Calu3 (cell line): ENCODE measurements around the gene ACAP2. TPM values are rescaled to one million over a fixed set of nuclear protein-coding genes. Genes with fewer than 3 reads are reported as not detected.
A peak's percentile ranks its signal among the peaks of the same experiment; 100 is the strongest.

Experiments
- BruUV-seq: library from RNA; stranded (reverse); fragments of 400-500 nt; replicated peaks from 2 replicates; lab custom pipeline; 2021; lab: Mats Ljungman, UMichigan
- CTCF ChIA-PET: fragments of 300-600 bp; sonication (Branson Sonifier 250); formaldehyde crosslinking; loops from one replicate; lab custom pipeline; 2022; ENCODE audit warnings: antibody characterized with exemption; lab: Charles Lee
- DNase-seq: peaks from one replicate; pipeline ENCODE4 v3.0.0; 2022
- H3K27ac Mint-ChIP-seq: one replicate; pipeline ENCODE4 v1.8.0; 2022; ENCODE audit warnings: mixed read lengths; ENCODE audit not compliant: unreplicated experiment
- H3K27me3 Mint-ChIP-seq: one replicate; pipeline ENCODE4 v1.8.0; 2022; ENCODE audit warnings: mixed read lengths; ENCODE audit not compliant: unreplicated experiment
- H3K36me3 Mint-ChIP-seq: one replicate; pipeline ENCODE4 v1.8.0; 2022; ENCODE audit warnings: mild to moderate bottlenecking, moderate library complexity, mixed read lengths; ENCODE audit not compliant: insufficient read depth, unreplicated experiment
- H3K4me1 Mint-ChIP-seq: one replicate; pipeline ENCODE4 v1.8.0; 2022; ENCODE audit warnings: mild to moderate bottlenecking, low read depth, mixed read lengths; ENCODE audit not compliant: unreplicated experiment
- H3K4me3 Mint-ChIP-seq: one replicate; pipeline ENCODE4 v1.8.0; 2022; ENCODE audit warnings: mild to moderate bottlenecking, low read depth, moderate library complexity, mixed read lengths; ENCODE audit not compliant: unreplicated experiment
- H3K9me3 Mint-ChIP-seq: one replicate; pipeline ENCODE4 v1.8.0; 2022; ENCODE audit warnings: low read depth, mixed read lengths; ENCODE audit not compliant: unreplicated experiment
- intact Hi-C: fragments of 100-400 bp; cut with micrococcal nuclease; formaldehyde crosslinking; loops from one replicate; pipeline ENCODE4 v1.10.0; 2022; ENCODE audit not compliant: unreplicated experiment
- total RNA-seq: library from RNA; stranded (reverse); gene quantifications from 2 replicates; pipeline ENCODE4 v1.2.3, GENCODE V29; 2022
- TF ChIP-seq, protein P1 (sequence below): fragments of 200-600 bp; IDR thresholded peaks from one replicate; pipeline ENCODE4 v1.8.0; 2022; ENCODE audit warnings: antibody characterized with exemption; ENCODE audit not compliant: unreplicated experiment

Gene ACAP2
- total RNA-seq, 1 experiment from 2014 or later, result 74.0 TPM

DNA sequence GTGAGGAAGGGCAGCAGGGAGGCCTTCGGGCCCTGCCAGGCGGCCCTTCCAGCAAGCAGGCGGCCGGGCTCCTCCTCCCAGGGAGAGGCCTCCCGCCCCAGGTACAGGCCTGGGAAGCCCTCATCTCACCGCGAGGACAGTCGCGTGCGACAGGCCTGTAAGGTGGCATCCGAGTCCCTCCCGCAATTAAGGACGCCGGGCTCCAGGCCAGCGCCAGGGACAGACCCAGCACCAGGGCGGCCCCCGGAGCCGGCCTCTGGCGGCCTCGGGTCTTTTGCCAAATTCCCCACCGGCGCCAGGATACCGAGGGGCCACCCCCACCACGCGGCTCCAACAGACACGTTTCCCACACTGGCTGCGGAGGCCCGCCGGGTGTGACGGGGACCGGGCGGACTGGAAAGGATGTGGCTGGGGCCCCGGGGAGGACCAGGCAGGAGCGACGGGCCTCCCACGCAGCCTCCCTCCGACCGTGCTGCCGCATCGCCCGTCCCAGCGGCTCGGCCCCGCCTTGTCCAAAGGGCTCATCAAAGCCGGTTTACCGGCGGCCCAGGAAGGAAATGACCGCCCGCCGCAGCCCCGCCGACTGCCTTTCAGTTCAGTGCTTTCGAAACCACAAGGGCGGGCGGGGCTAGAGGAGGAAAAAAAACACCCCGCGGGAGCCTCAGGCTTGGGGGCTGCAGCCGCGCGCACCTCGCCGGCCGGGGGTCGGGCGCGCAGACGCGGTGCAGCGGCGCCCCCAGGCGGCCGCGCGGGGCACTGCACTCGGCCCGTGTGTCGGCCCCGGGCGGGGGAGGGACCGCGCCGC lies 183.1 kb downstream of the ACAP2 start:
- H3K36me3 Mint-ChIP-seq, result peaks cover 21% of the 10 kb centered on the region
- H3K9me3 Mint-ChIP-seq, result no peaks in the 10 kb centered on the region
- intact Hi-C loops, result loop anchor here (2.0 to 5.0 kb wide), 3 partner anchors 143 to 577 kb away; no protein-coding TSS in a partner anchor
- TF ChIP-seq, protein P1, sequence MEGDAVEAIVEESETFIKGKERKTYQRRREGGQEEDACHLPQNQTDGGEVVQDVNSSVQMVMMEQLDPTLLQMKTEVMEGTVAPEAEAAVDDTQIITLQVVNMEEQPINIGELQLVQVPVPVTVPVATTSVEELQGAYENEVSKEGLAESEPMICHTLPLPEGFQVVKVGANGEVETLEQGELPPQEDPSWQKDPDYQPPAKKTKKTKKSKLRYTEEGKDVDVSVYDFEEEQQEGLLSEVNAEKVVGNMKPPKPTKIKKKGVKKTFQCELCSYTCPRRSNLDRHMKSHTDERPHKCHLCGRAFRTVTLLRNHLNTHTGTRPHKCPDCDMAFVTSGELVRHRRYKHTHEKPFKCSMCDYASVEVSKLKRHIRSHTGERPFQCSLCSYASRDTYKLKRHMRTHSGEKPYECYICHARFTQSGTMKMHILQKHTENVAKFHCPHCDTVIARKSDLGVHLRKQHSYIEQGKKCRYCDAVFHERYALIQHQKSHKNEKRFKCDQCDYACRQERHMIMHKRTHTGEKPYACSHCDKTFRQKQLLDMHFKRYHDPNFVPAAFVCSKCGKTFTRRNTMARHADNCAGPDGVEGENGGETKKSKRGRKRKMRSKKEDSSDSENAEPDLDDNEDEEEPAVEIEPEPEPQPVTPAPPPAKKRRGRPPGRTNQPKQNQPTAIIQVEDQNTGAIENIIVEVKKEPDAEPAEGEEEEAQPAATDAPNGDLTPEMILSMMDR, result peak; percentile 96
- H3K27ac Mint-ChIP-seq, result no peak overlapping the region
- CTCF ChIA-PET, result interaction anchor here (0.5 to 1.6 kb wide), 3 partner anchors 12 to 577 kb away, joined by 3 to 9 read pairs (median 5); partner anchors contain the start of gene XXYLT1
- no peaks in the 10 kb centered on the region for H3K4me1 Mint-ChIP-seq
- H3K4me3 Mint-ChIP-seq, result peak overlapping the region; percentile 77
- H3K27me3 Mint-ChIP-seq, result no peaks in the 10 kb centered on the region
- BruUV-seq, result TSS peak; percentile 61
- DNase-seq, result peak; percentile 96

DNA sequence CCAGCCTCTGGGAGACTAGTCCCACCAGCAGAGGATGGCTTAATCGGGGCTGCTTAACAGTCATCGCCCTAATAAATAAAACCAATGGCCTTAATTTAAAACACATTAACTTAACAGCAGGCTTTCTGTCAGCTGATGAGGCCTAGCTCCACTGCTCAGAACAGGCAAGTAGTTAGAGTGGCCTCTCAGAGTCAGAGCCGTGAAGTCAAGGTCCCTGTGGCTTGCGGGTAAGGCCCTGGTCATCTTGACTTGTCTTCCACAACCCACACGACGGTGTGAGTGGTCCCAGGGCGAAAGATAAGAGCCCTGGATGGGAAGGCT lies 183.7 kb downstream of the ACAP2 start:
- H3K4me3 Mint-ChIP-seq, result peak overlapping the region; percentile 77
- BruUV-seq, result no TSS peak
- DNase-seq, result no peak
- intact Hi-C loops, result loop anchor here (2.0 kb wide), 1 partner anchor 576 kb away; no protein-coding TSS in a partner anchor
- no peaks in the 10 kb centered on the region for H3K9me3 Mint-ChIP-seq
- CTCF ChIA-PET, result interaction anchor here (1.6 kb wide), 2 partner anchors 12 to 577 kb away, joined by 3 to 9 read pairs; partner anchors contain the start of gene XXYLT1
- no peak overlapping the region for H3K27ac Mint-ChIP-seq
- no peaks in the 10 kb centered on the region for H3K27me3 Mint-ChIP-seq
- H3K36me3 Mint-ChIP-seq, result peaks cover 21% of the 10 kb centered on the region
- H3K4me1 Mint-ChIP-seq, result no peaks in the 10 kb centered on the region
- TF ChIP-seq, protein P1, result no peak

DNA sequence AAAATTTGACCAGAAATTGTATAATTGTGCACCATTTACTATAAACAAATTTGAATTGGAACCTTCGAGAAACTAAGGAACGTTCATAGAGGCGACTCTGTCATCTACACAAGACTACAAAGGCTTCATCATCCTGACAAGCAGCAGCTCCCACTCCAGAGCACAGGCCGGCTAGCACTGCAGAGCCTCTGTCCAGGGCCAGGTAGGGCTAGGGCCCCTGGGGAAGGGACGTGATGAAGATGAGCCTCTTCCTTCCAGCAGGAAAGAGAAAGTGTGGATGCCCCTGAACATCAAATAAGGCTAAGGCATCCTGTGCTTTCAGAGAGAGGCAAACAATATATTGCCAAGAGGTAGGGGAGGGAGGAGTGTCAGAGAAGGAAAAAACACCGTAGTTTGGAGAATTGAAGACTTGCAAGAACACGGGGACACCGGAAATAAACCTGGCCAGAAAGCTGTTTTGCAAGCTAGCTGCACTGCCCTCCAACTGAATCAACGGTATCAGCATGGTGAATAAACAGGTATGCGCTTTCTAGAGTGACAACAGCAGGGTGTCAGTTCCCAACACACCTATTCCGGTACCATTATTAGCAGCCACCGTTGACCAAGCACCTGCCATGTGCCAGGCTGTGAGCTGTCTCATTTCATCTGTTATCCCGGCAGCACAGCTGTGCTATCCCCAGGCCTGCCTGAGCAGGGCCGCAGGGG lies 184.2 kb downstream of the ACAP2 start:
- CTCF ChIA-PET, result interaction anchor here (1.6 kb wide), 2 partner anchors 13 to 576 kb away, joined by 3 to 9 read pairs; partner anchors contain the start of gene XXYLT1
- no TSS peak for BruUV-seq
- DNase-seq, result no peak
- Mint-ChIP-seq H3K4me3 (peak overlapping the region; percentile 12), H3K9me3 (no peaks in the 10 kb centered on the region), H3K27ac (no peak overlapping the region), H3K4me1 (no peaks in the 10 kb centered on the region), H3K36me3 (peaks cover 21% of the 10 kb centered on the region), H3K27me3 (no peaks in the 10 kb centered on the region)
- intact Hi-C loops, result loop anchor here (2.0 kb wide), 1 partner anchor 576 kb away; no protein-coding TSS in a partner anchor
- TF ChIP-seq, protein P1, result no peak
